Fibroblast of lung (primary cell): Measurements from ENCODE around the gene EED. TPM values are rescaled to one million over a fixed set of nuclear protein-coding genes. Genes with fewer than 3 reads are reported as not detected.

Experiments
- DNase-seq, 2 donors: peaks; one replicate each; pipeline versions ENCODE4 v3.0.0 to v3.0.0-alpha.2; 2010; ENCODE audit warnings: low read depth in 2 of 2
- H2AFZ ChIP-seq: 2 replicates; pipeline ENCODE4 v1.5.1; 2012; ENCODE audit warnings: low read length, control low read depth, inconsistent platforms
- H3K27ac ChIP-seq: 2 replicates; pipeline ENCODE4 v1.5.1; 2011; ENCODE audit warnings: low read length, control low read depth; ENCODE audit not compliant: insufficient read depth
- H3K27me3 ChIP-seq: 2 replicates; pipeline ENCODE4 v1.5.1; 2011; ENCODE audit warnings: mild to moderate bottlenecking, low read length; ENCODE audit not compliant: control insufficient read depth, insufficient read depth
- H3K36me3 ChIP-seq: 2 replicates; pipeline ENCODE4 v1.5.1; 2011; ENCODE audit warnings: low read length; ENCODE audit not compliant: control insufficient read depth, insufficient read depth
- H3K4me1 ChIP-seq: 2 replicates; pipeline ENCODE4 v1.5.1; 2011; ENCODE audit warnings: low read length; ENCODE audit not compliant: control insufficient read depth, insufficient read depth; ENCODE audit errors: extremely low read depth
- H3K4me2 ChIP-seq: 2 replicates; pipeline ENCODE4 v1.5.1; 2011; ENCODE audit warnings: low read length, control low read depth; ENCODE audit not compliant: insufficient read depth; ENCODE audit errors: extremely low read depth
- H3K4me3 ChIP-seq, 4 experiments: fragments of 200-600 bp in 1 of 4; sonication (generic) in 1 of 4; replicated peaks in 1 of 4; 2 replicates each; pipeline ENCODE4 v1.5.1; 2011 to 2016; ENCODE audit warnings: low read length in 4 of 4, low read depth in 3 of 4, mild to moderate bottlenecking in 3 of 4, control low read depth in 2 of 4, inconsistent platforms in 1 of 4, mixed read lengths in 1 of 4; ENCODE audit not compliant: insufficient read depth in 1 of 4; ENCODE audit errors: control extremely low read depth in 1 of 4
- H3K79me2 ChIP-seq: 2 replicates; pipeline ENCODE4 v1.5.1; 2012; ENCODE audit warnings: mild to moderate bottlenecking, low read length, inconsistent platforms; ENCODE audit not compliant: control insufficient read depth, insufficient read depth
- H3K9ac ChIP-seq: 2 replicates; pipeline ENCODE4 v1.5.1; 2011; ENCODE audit warnings: mild to moderate bottlenecking, low read length, control low read depth; ENCODE audit not compliant: insufficient read depth
- H3K9me3 ChIP-seq: 2 replicates; pipeline ENCODE4 v1.5.1; 2012; ENCODE audit warnings: low read depth, low read length; ENCODE audit not compliant: control insufficient read depth, insufficient read depth
- H4K20me1 ChIP-seq: 2 replicates; pipeline ENCODE4 v1.5.1; 2011; ENCODE audit warnings: low read length; ENCODE audit not compliant: control insufficient read depth, insufficient read depth; ENCODE audit errors: extremely low read depth
- CTCF ChIP-seq, 2 donors: IDR thresholded peaks in 1 of 2; conservative IDR thresholded peaks in 1 of 2; 1 replicate in 1 of 2; 2 replicates in 1 of 2; pipeline ENCODE4 v1.5.1; 2011 to 2012; ENCODE audit warnings: low read length in 2 of 2, control low read depth in 1 of 2, inconsistent platforms in 1 of 2, low read depth in 1 of 2, mild to moderate bottlenecking in 1 of 2
- EZH2 ChIP-seq: IDR thresholded peaks from 2 replicates; pipeline ENCODE4 v1.5.1; 2012; ENCODE audit warnings: low read length, control low read depth, mild to moderate bottlenecking; ENCODE audit errors: missing control alignments
- polyA plus RNA-seq, 2 donors: library from polyadenylated mRNA; depleted of rRNA in 1 of 2; stranded (reverse) in 1 of 2; unstranded in 1 of 2; fragments of >200 nt; gene quantifications; 2 replicates each; pipeline ENCODE4 v1.2.1, GENCODE V29; 2011 to 2012; ENCODE audit warnings: missing spikeins in 1 of 2
- total RNA-seq: library from RNA; depleted of rRNA; stranded (reverse); fragments of >200 nt; gene quantifications from 2 replicates; pipeline ENCODE4 v1.2.1, GENCODE V29; 2014

EED gene
- total and polyA plus RNA-seq, 2 donors (not counting 1 experiment from before 2014, with no cell fraction given) = 13.0 to 22.3 TPM

DNA sequence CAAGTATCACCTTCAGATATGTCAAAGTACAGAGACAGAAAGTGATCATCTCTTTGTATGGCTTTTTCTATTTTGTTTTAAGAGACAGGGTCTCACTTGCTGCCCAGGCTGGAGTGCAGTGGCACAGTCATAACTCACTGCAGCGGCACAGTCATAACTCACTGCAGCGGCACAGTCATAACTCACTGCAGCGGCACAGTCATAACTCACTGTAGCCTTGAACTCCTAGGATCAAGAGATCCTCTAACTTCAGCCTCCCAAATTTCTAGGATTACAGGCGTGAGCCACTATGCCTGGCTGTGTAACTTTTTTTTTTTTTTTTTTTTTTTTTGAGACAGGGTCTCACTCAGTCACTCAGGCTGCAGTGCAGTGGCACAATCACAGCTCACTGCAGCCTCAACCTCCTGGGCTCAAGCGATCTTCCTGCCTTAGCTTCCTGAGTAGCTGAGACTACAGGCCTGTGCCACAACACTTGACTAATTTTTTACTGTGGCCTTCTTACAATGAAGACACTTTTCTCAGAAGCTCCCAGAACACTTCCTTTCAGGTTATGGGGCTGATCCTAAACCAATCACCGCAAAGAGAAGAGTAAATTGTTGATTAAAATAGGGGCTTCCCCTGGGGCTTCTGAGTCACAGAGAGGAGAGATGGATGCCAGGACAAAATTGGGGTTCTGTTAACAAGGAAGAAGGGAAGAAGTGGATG lies 48.5 kb downstream of the EED start:
- Histone ChIP-seq H3K9me3 (no peaks in the 10 kb centered on the region), H3K79me2 (no peaks in the 10 kb centered on the region), H3K9ac (no peak overlapping the region), H3K4me2 (no peak overlapping the region), H3K4me3 (no peak overlapping the region), H2AFZ (no peak overlapping the region), H3K27me3 (no peaks in the 10 kb centered on the region), H3K27ac (no peak overlapping the region), H3K36me3 (no peaks in the 10 kb centered on the region), H3K4me1 (no peaks in the 10 kb centered on the region), H4K20me1 (no peaks in the 10 kb centered on the region)
- DNase-seq = no peak
- TF ChIP-seq CTCF (conservative IDR thresholded peaks at IDR 0.05 in 1 of 2, IDR thresholded peaks at IDR 0.05 in 1 of 2; ENCODE audit: low read depth in 1 of 2, low read length in 2 of 2) (no peak), EZH2 (no peak)

GRCh38 chr11:86294026-86294425 lies 49.5 kb downstream of the EED start:
- H3K4me2 ChIP-seq = no peak overlapping the region
- no peaks in the 10 kb centered on the region for H3K27me3 ChIP-seq
- H3K79me2 ChIP-seq = no peaks in the 10 kb centered on the region
- no peak overlapping the region for H3K4me3 ChIP-seq
- no peaks in the 10 kb centered on the region for H3K4me1 ChIP-seq
- no peak overlapping the region for H3K27ac ChIP-seq
- no peaks in the 10 kb centered on the region for H3K36me3 ChIP-seq
- no peak for DNase-seq
- TF ChIP-seq CTCF (conservative IDR thresholded peaks at IDR 0.05 in 1 of 2, IDR thresholded peaks at IDR 0.05 in 1 of 2; ENCODE audit: low read depth in 1 of 2, low read length in 2 of 2) (no peak), EZH2 (no peak)
- no peak overlapping the region for H3K9ac ChIP-seq
- no peaks in the 10 kb centered on the region for H3K9me3 ChIP-seq
- H4K20me1 ChIP-seq = no peaks in the 10 kb centered on the region
- H2AFZ ChIP-seq = no peak overlapping the region

DNA sequence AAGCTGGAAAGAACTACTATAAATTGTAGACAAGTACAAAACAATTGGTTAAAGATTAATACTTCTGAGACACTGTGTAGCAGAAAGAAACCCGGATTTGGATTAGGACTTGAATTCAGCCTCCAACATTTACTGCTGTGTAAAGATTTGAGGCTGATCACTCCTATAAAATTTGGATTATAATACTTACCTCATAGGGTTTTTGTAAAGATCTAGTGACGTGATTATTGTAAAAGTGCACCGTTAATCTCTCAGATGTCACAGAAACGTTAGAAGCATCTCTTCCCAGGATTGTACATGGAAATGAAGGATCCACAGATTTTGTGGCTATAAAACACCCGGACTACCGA lies 57.2 kb downstream of the EED start:
- Histone ChIP-seq H3K9ac (no peak overlapping the region), H3K4me3 (peak overlapping the region; percentile 85 to 95 (median 90)), H2AFZ (peak overlapping the region; percentile 81), H3K4me1 (no peaks in the 10 kb centered on the region), H3K27ac (no peak overlapping the region), H3K79me2 (peaks cover 28% of the 10 kb centered on the region), H3K36me3 (no peaks in the 10 kb centered on the region), H4K20me1 (no peaks in the 10 kb centered on the region), H3K27me3 (no peaks in the 10 kb centered on the region), H3K9me3 (no peaks in the 10 kb centered on the region), H3K4me2 (peak overlapping the region; percentile 70)
- TF ChIP-seq EZH2 = no peak
- no peak for TF ChIP-seq CTCF (conservative IDR thresholded peaks at IDR 0.05 in 1 of 2, IDR thresholded peaks at IDR 0.05 in 1 of 2; ENCODE audit: low read depth in 1 of 2, low read length in 2 of 2)
- DNase-seq = no peak
